GM18517 (cell line): ENCODE measurements around the gene SMIM41.

ENCODE experiments used
- ATAC-seq: cut with Tn5 transposase; IDR thresholded peaks from one replicate; pipeline ENCODE4 v1.9.1; 2021; ENCODE audit warnings: mild to moderate bottlenecking, moderate library complexity; ENCODE audit not compliant: unreplicated experiment

Gene SMIM41

GRCh38 chr12:52079576-52080402 lies at the start of gene SMIM41:
SMIM41 (plus strand) TSS chr12:52079704; CDS start chr12:52079780, 76 bp downstream.
- no peak for ATAC-seq

- no peak for ATAC-seq
These were observed 47.1 kb upstream of the SMIM41 start for GRCh38 chr12:52032446-52032803.

GRCh38 chr12:52032804-52033445 lies 46.6 kb upstream of the SMIM41 start:
- ATAC-seq = peak; percentile 91

- no peak for ATAC-seq
These were observed 45.9 kb upstream of the SMIM41 start for GRCh38 chr12:52033446-52034140.

GRCh38 chr12:52035190-52035589 lies 44.3 kb upstream of the SMIM41 start:
- ATAC-seq = no peak

GRCh38 chr12:52035926-52036325 lies 43.6 kb upstream of the SMIM41 start:
- ATAC-seq = no peak

GRCh38 chr12:52036587-52037171 lies 42.8 kb upstream of the SMIM41 start:
- ATAC-seq = no peak

- ATAC-seq = no peak
These were observed 42.1 kb upstream of the SMIM41 start for GRCh38 chr12:52037248-52037861.

- no peak for ATAC-seq
These were observed 41.1 kb upstream of the SMIM41 start for GRCh38 chr12:52038447-52038846.

GRCh38 chr12:52041035-52041434 lies 38.5 kb upstream of the SMIM41 start:
- ATAC-seq = no peak

- no peak for ATAC-seq
These were observed 37.8 kb upstream of the SMIM41 start for GRCh38 chr12:52041695-52042123.

- ATAC-seq = no peak
These were observed 36.7 kb upstream of the SMIM41 start for GRCh38 chr12:52042706-52043385.

GRCh38 chr12:52043386-52044212 lies 35.9 kb upstream of the SMIM41 start:
- ATAC-seq = no peak

- ATAC-seq = no peak
These were observed 35.1 kb upstream of the SMIM41 start for GRCh38 chr12:52044292-52044983.

GRCh38 chr12:52045794-52046199 lies 33.7 kb upstream of the SMIM41 start:
- ATAC-seq = no peak

- no peak for ATAC-seq
These were observed 32.6 kb upstream of the SMIM41 start for GRCh38 chr12:52046859-52047258.

GRCh38 chr12:52049286-52049685 lies 30.2 kb upstream of the SMIM41 start:
- ATAC-seq = no peak

GRCh38 chr12:52049688-52050087 lies 29.8 kb upstream of the SMIM41 start:
- no peak for ATAC-seq
